K562 (cell line): ENCODE data around the gene KCNK1.

Experiments
- ARHGAP35 ChIP-seq: fragments of 450-650 bp; IDR thresholded peaks from 2 replicates; pipeline ENCODE4 v1.6.1; 2018; ENCODE audit not compliant: partially characterized antibody
- CBFA2T3 ChIP-seq: fragments of 450-650 bp; IDR thresholded peaks from 2 replicates; pipeline ENCODE4 v1.6.1; 2017
- CTCF ChIP-seq, 3 experiments: IDR thresholded peaks in 2 of 3; conservative IDR thresholded peaks in 1 of 3; 2 replicates each; pipeline ENCODE4 v1.5.1; 2011 to 2012; ENCODE audit warnings: low read length in 3 of 3, mild to moderate bottlenecking in 3 of 3, control low read depth in 2 of 3, improper control_type of control experiment in 1 of 3, inconsistent platforms in 1 of 3, low read depth in 1 of 3, mixed read lengths in 1 of 3, moderate library complexity in 1 of 3; ENCODE audit not compliant: insufficient read depth in 2 of 3
- EGR1 ChIP-seq: fragments of 450-650 bp; conservative IDR thresholded peaks from 2 replicates; pipeline ENCODE4 v1.6.1; 2017; ENCODE audit warnings: mild to moderate bottlenecking
- EP300 ChIP-seq: IDR thresholded peaks from 2 replicates; pipeline ENCODE4 v1.6.1; 2012; ENCODE audit warnings: low read length, improper control_type of control experiment
- HDAC1 ChIP-seq, 2 experiments: fragments of 450-650 bp; IDR thresholded peaks; 2 replicates each; pipeline ENCODE4 v1.6.1; 2016 to 2017; ENCODE audit warnings: inconsistent platforms in 1 of 2, mild to moderate bottlenecking in 1 of 2, moderate library complexity in 1 of 2
- POLR2A ChIP-seq: fragments of 450-650 bp; conservative IDR thresholded peaks from 2 replicates; pipeline ENCODE4 v1.6.1; 2016
- POLR2AphosphoS5 ChIP-seq: IDR thresholded peaks from 2 replicates; pipeline ENCODE4 v1.6.1; 2011; ENCODE audit warnings: mild to moderate bottlenecking, low read depth, low read length, moderate library complexity; ENCODE audit not compliant: control insufficient read depth, insufficient read depth
- RAD21 ChIP-seq, 2 experiments: fragments of 250-450 bp in 1 of 2; fragments of 450-650 bp in 1 of 2; sonication (Bioruptor Pico) in 1 of 2; formaldehyde crosslinking in 1 of 2; IDR thresholded peaks in 1 of 2; conservative IDR thresholded peaks in 1 of 2; 2 replicates each; pipeline versions ENCODE4 v1.4.0 to v1.8.0; 2020 to 2022; ENCODE audit warnings: mild to moderate bottlenecking in 2 of 2, moderate library complexity in 1 of 2
- RNF219 ChIP-seq: fragments of 250-450 bp; sonication (Bioruptor Pico); IDR thresholded peaks from 2 replicates; pipeline ENCODE4 v1.5.0; 2022; ENCODE audit warnings: mild to moderate bottlenecking
- TEAD4 ChIP-seq, 2 experiments: sonication (generic) in 1 of 2; formaldehyde crosslinking in 1 of 2; IDR thresholded peaks; 2 replicates each; pipeline versions ENCODE4 v1.6.1 to v1.8.0; 2012 to 2022; ENCODE audit warnings: borderline replicate concordance in 1 of 2, inconsistent platforms in 1 of 2, low read length in 1 of 2, mild to moderate bottlenecking in 1 of 2, missing genetic modification reagents in 1 of 2
- USF1 ChIP-seq: sonication (generic); formaldehyde crosslinking; IDR thresholded peaks from 2 replicates; pipeline ENCODE4 v1.9.0; 2022; ENCODE audit warnings: mild to moderate bottlenecking, missing genetic modification reagents
- YY1 ChIP-seq, 3 experiments: IDR thresholded peaks; 2 replicates each; pipeline ENCODE4 v1.6.1; 2011; ENCODE audit warnings: low read length in 2 of 3, mild to moderate bottlenecking in 2 of 3, moderate library complexity in 2 of 3, borderline replicate concordance in 1 of 3, control low read depth in 1 of 3, low read depth in 1 of 3; ENCODE audit not compliant: insufficient read depth in 3 of 3, insufficient replicate concordance in 2 of 3, control insufficient read depth in 1 of 3, insufficient read length in 1 of 3; ENCODE audit errors: extremely low read depth in 1 of 3
- ZC3H8 ChIP-seq: fragments of 450-650 bp; IDR thresholded peaks from 2 replicates; pipeline ENCODE4 v1.6.1; 2017

- TF ChIP-seq ARHGAP35: no peak
- TF ChIP-seq EP300: no peak
- no peak for TF ChIP-seq POLR2A
- no peak for TF ChIP-seq POLR2AphosphoS5
- no peak for TF ChIP-seq RNF219 (CRISPR knock-in tag)
- TF ChIP-seq CTCF (IDR thresholded peaks at IDR 0.05 in 2 of 3, conservative IDR thresholded peaks at IDR 0.05 in 1 of 3; ENCODE audit: insufficient read depth in 2 of 3, low read depth in 1 of 3, low read length in 3 of 3): no peak
- no peak for TF ChIP-seq RAD21 (CRISPR knock-in tag; conservative IDR thresholded peaks at IDR 0.05 in 1 of 2, IDR thresholded peaks at IDR 0.05 in 1 of 2)
- no peak for TF ChIP-seq EGR1
- TF ChIP-seq HDAC1 (IDR thresholded peaks at IDR 0.05): no peak
- TF ChIP-seq TEAD4 (IDR thresholded peaks at IDR 0.05; ENCODE audit: low read length): no peak
- no peak for TF ChIP-seq TEAD4 (CRISPR knock-in tag; IDR thresholded peaks at IDR 0.05; ENCODE audit: borderline replicate concordance)
- TF ChIP-seq YY1 (IDR thresholded peaks at IDR 0.05; ENCODE audit: borderline replicate concordance in 1 of 3, control insufficient read depth in 1 of 3, extremely low read depth in 1 of 3, insufficient read depth in 3 of 3, insufficient read length in 1 of 3, insufficient replicate concordance in 2 of 3, low read depth in 1 of 3, low read length in 2 of 3): no peak
- no peak for TF ChIP-seq USF1 (CRISPR knock-in tag)
- no peak for TF ChIP-seq CBFA2T3
- TF ChIP-seq ZC3H8: no peak
Observed at GRCh38 chr1:233659495-233659894, 45.6 kb downstream of the KCNK1 start.
